Neural cell (in vitro differentiated cells): ENCODE measurements around the gene SLC13A3. TPM values are rescaled to one million over a fixed set of nuclear protein-coding genes. Genes with fewer than 3 reads are reported as not detected.

Source experiments
- H2AFZ ChIP-seq: fragments of 200-600, 300-800 bp; sonication (generic), shearing (Covaris generic); 2 replicates; pipeline ENCODE4 v1.6.0; 2014; ENCODE audit warnings: low read depth, mild to moderate bottlenecking, antibody characterized with exemption, low read length, moderate library complexity
- H3F3A ChIP-seq: fragments of 200-600 bp; shearing (Covaris generic); 2 replicates; pipeline ENCODE4 v1.6.1; 2016; ENCODE audit warnings: mild to moderate bottlenecking, moderate library complexity, mixed read lengths, antibody characterized with exemption, low read length; ENCODE audit not compliant: insufficient read depth, poor library complexity, severe bottlenecking
- H3K27ac ChIP-seq: fragments of 200-600, 300-800 bp; sonication (generic), shearing (Covaris generic); 2 replicates; pipeline ENCODE4 v1.5.1; 2014; ENCODE audit warnings: mild to moderate bottlenecking, low read length, moderate library complexity
- H3K27me3 ChIP-seq: fragments of 300-800, 200-600 bp; sonication (generic), shearing (Covaris generic); 2 replicates; pipeline ENCODE4 v1.6.0; 2014; ENCODE audit warnings: mild to moderate bottlenecking, low read depth, low read length, moderate library complexity; ENCODE audit not compliant: insufficient read depth
- H3K36me3 ChIP-seq: fragments of 300-800, 200-600 bp; sonication (generic), shearing (Covaris generic); 2 replicates; pipeline ENCODE4 v1.5.1; 2014; ENCODE audit warnings: mild to moderate bottlenecking, antibody characterized with exemption, low read length, moderate library complexity; ENCODE audit not compliant: insufficient read depth
- H3K4me2 ChIP-seq: fragments of 300-800, 200-600 bp; sonication (generic), shearing (Covaris generic); 2 replicates; pipeline ENCODE4 v1.6.0; 2014; ENCODE audit warnings: mild to moderate bottlenecking, low read length
- H3K4me3 ChIP-seq: fragments of 300-800, 200-600 bp; sonication (generic), shearing (Covaris generic); 2 replicates; pipeline ENCODE4 v1.5.1; 2014; ENCODE audit warnings: mild to moderate bottlenecking, low read length, moderate library complexity
- H3K79me2 ChIP-seq: fragments of 200-600 bp; shearing (Covaris generic); replicated peaks from 2 replicates; pipeline ENCODE4 v1.6.0; 2014; ENCODE audit warnings: mild to moderate bottlenecking, low read length, moderate library complexity; ENCODE audit not compliant: insufficient read depth
- H3K9ac ChIP-seq: fragments of 300-800, 200-600 bp; sonication (generic), shearing (Covaris generic); 2 replicates; pipeline ENCODE4 v1.6.1; 2016; ENCODE audit warnings: mild to moderate bottlenecking, low read length, mixed read lengths
- H3K9me2 ChIP-seq: fragments of 200-600 bp; shearing (Covaris generic); 2 replicates; pipeline ENCODE4 v1.6.1; 2016; ENCODE audit warnings: mild to moderate bottlenecking, low read length, mixed read lengths; ENCODE audit not compliant: insufficient read depth
- H3K9me3 ChIP-seq: fragments of 200-600, 300-800 bp; sonication (generic), shearing (Covaris generic); 2 replicates; pipeline ENCODE4 v1.6.1; 2016; ENCODE audit warnings: mild to moderate bottlenecking, mixed run types, low read length, moderate library complexity, mixed read lengths
- H4K20me1 ChIP-seq: fragments of 200-600 bp; shearing (Covaris generic); 2 replicates; pipeline ENCODE4 v1.6.1; 2016; ENCODE audit warnings: mild to moderate bottlenecking, mixed run types; ENCODE audit not compliant: insufficient read depth
- CTCF ChIP-seq: fragments of 450-650 bp; IDR thresholded peaks from 2 replicates; pipeline ENCODE4 v1.5.1; 2014; ENCODE audit warnings: antibody characterized with exemption, mild to moderate bottlenecking, moderate library complexity; ENCODE audit not compliant: poor library complexity, severe bottlenecking
- EP300 ChIP-seq: fragments of 450-650 bp; conservative IDR thresholded peaks from 2 replicates; pipeline ENCODE4 v1.6.1; 2014; ENCODE audit warnings: antibody characterized with exemption, mild to moderate bottlenecking, moderate library complexity; ENCODE audit not compliant: poor library complexity, severe bottlenecking
- EZH2 ChIP-seq: fragments of 200-600, 300-800 bp; shearing (Covaris generic), sonication (generic); IDR thresholded peaks from 2 replicates; pipeline ENCODE4 v1.6.1; 2014; ENCODE audit warnings: antibody characterized with exemption, low read length, borderline replicate concordance, mild to moderate bottlenecking; ENCODE audit not compliant: insufficient read depth, poor library complexity, severe bottlenecking
- MXI1 ChIP-seq: fragments of 450-650 bp; conservative IDR thresholded peaks from 2 replicates; pipeline ENCODE4 v1.6.1; 2014; ENCODE audit warnings: antibody characterized with exemption, mild to moderate bottlenecking; ENCODE audit not compliant: poor library complexity, severe bottlenecking
- POLR2AphosphoS5 ChIP-seq: IDR thresholded peaks from 2 replicates; pipeline ENCODE4 v1.6.1; 2012
- RAD21 ChIP-seq: fragments of 450-650 bp; conservative IDR thresholded peaks from 2 replicates; pipeline ENCODE4 v1.6.1; 2014; ENCODE audit warnings: antibody characterized with exemption, mild to moderate bottlenecking, moderate library complexity
- REST ChIP-seq: IDR thresholded peaks from 2 replicates; pipeline ENCODE4 v1.6.1; 2012; ENCODE audit warnings: borderline replicate concordance
- SMC3 ChIP-seq: fragments of 450-650 bp; conservative IDR thresholded peaks from 2 replicates; pipeline ENCODE4 v1.6.1; 2014; ENCODE audit warnings: antibody characterized with exemption, mild to moderate bottlenecking, moderate library complexity; ENCODE audit not compliant: poor library complexity
- TAF1 ChIP-seq: IDR thresholded peaks from 2 replicates; pipeline ENCODE4 v1.6.1; 2012; ENCODE audit warnings: low read depth
- polyA plus RNA-seq: library from polyadenylated mRNA; depleted of rRNA; stranded (reverse); fragments of >200 nt; gene quantifications from 2 replicates; pipeline ENCODE4 v1.2.3, GENCODE V29; 2014

The SLC13A3 gene
- polyA plus RNA-seq, 1 donor from 2014 or later = 5.5 TPM

- H3K4me2 ChIP-seq = no peak overlapping the region
- H3K27ac ChIP-seq = no peak overlapping the region
- H4K20me1 ChIP-seq = no peaks in the 10 kb centered on the region
- H3K27me3 ChIP-seq = no peaks in the 10 kb centered on the region
- peaks cover 6% of the 10 kb centered on the region for H3K9me3 ChIP-seq
- H3K79me2 ChIP-seq = no peaks in the 10 kb centered on the region
- H3K9ac ChIP-seq = no peak overlapping the region
- TF ChIP-seq CTCF = no peak
- TF ChIP-seq TAF1 = no peak
- no peak for TF ChIP-seq EZH2
- TF ChIP-seq SMC3 = no peak
- TF ChIP-seq EP300 = no peak
- TF ChIP-seq MXI1 = no peak
- no peak for TF ChIP-seq RAD21
- TF ChIP-seq POLR2AphosphoS5 = no peak
- no peak for TF ChIP-seq REST
- no peaks in the 10 kb centered on the region for H3F3A ChIP-seq
- H3K36me3 ChIP-seq = peaks cover 7% of the 10 kb centered on the region
- no peaks in the 10 kb centered on the region for H3K9me2 ChIP-seq
- no peak overlapping the region for H3K4me3 ChIP-seq
- no peak overlapping the region for H2AFZ ChIP-seq
These were observed 5.9 kb upstream of the SLC13A3 start for GRCh38 chr20:46657137-46657536.

- Histone ChIP-seq H3K27me3 (no peaks in the 10 kb centered on the region), H3F3A (no peaks in the 10 kb centered on the region)
These were observed 1.4 kb upstream of the SLC13A3 start for GRCh38 chr20:46652699-46653098.

More at GRCh38 chr20:46652699-46653098, 1.4 kb upstream of the SLC13A3 start:
- Histone ChIP-seq H3K9me2 (no peaks in the 10 kb centered on the region), H3K79me2 (no peaks in the 10 kb centered on the region), H2AFZ (no peak overlapping the region), H4K20me1 (no peaks in the 10 kb centered on the region), H3K9ac (no peak overlapping the region), H3K9me3 (no peaks in the 10 kb centered on the region), H3K4me2 (no peak overlapping the region), H3K4me3 (no peak overlapping the region), H3K27ac (no peak overlapping the region), H3K36me3 (no peaks in the 10 kb centered on the region)
- TF ChIP-seq EZH2 = no peak
- no peak for TF ChIP-seq EP300
- no peak for TF ChIP-seq TAF1
- TF ChIP-seq CTCF = no peak
- TF ChIP-seq POLR2AphosphoS5 = no peak
- no peak for TF ChIP-seq RAD21
- TF ChIP-seq MXI1 = no peak
